NB4 (cell line): ENCODE data around the gene DNAH7.

Source experiments
- MYC ChIP-seq: IDR thresholded peaks from 2 replicates; pipeline ENCODE4 v1.6.1; 2011; ENCODE audit warnings: low read depth, low read length
- POLR2A ChIP-seq: IDR thresholded peaks from 2 replicates; pipeline ENCODE4 v1.6.1; 2011; ENCODE audit warnings: mild to moderate bottlenecking; ENCODE audit not compliant: insufficient read length; ENCODE audit errors: extremely low read depth
- TF ChIP-seq, protein P1 (sequence below): IDR thresholded peaks from one replicate; pipeline ENCODE4 v1.5.1; 2012; ENCODE audit warnings: low read depth, low read length
- TF ChIP-seq, protein P2 (sequence below): IDR thresholded peaks from 2 replicates; pipeline ENCODE4 v1.6.1; 2011; ENCODE audit warnings: low read depth, low read length

- TF ChIP-seq, protein P1, sequence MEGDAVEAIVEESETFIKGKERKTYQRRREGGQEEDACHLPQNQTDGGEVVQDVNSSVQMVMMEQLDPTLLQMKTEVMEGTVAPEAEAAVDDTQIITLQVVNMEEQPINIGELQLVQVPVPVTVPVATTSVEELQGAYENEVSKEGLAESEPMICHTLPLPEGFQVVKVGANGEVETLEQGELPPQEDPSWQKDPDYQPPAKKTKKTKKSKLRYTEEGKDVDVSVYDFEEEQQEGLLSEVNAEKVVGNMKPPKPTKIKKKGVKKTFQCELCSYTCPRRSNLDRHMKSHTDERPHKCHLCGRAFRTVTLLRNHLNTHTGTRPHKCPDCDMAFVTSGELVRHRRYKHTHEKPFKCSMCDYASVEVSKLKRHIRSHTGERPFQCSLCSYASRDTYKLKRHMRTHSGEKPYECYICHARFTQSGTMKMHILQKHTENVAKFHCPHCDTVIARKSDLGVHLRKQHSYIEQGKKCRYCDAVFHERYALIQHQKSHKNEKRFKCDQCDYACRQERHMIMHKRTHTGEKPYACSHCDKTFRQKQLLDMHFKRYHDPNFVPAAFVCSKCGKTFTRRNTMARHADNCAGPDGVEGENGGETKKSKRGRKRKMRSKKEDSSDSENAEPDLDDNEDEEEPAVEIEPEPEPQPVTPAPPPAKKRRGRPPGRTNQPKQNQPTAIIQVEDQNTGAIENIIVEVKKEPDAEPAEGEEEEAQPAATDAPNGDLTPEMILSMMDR = no peak
- TF ChIP-seq POLR2A = no peak
- no peak for TF ChIP-seq MYC
- TF ChIP-seq, protein P2, sequence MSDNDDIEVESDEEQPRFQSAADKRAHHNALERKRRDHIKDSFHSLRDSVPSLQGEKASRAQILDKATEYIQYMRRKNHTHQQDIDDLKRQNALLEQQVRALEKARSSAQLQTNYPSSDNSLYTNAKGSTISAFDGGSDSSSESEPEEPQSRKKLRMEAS = no peak
Observed at GRCh38 chr2:195741191-195741590, 327.4 kb downstream of the DNAH7 start.
